ENCODE data around the gene SBK2. TPM values are rescaled to one million over a fixed set of nuclear protein-coding genes. Genes with fewer than 3 reads are reported as not detected.
"Not testable (repeated sequence)": the region's sequence is repeated elsewhere in the genome, so short reads cannot be mapped to it uniquely, and the experiment has no call there.

Gene SBK2
- total RNA-seq, 1 experiment from 2014 or later, result not detected

DNA sequence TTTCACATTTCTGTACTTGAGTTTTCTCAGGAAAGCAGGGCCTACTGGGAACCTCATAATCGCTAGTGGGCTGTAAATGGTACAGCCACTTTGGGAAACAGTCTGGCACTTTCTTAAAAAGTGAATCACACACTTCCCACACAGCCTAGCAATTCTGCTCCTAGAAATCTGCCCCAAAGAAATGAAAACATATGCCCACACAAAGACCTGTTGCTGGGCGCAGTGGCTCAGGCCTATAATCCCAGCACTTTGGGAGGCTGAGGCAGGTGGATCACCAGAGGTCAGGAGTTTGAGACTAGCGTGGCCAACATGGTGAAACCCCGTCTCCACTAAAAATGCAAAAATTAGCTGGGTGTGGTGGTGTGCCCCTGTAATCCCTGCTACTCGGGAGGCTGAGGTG lies 32.5 kb upstream of the SBK2 start:
- H3K36me3 Mint-ChIP-seq (ENCODE audit: insufficient read depth, unreplicated experiment); H3K27me3 Mint-ChIP-seq (ENCODE audit: insufficient read depth, unreplicated experiment); POLR2A ChIA-PET; H3K27me3 ChIP-seq (replicated peaks; ENCODE audit: control insufficient read depth, insufficient read depth, low read length); H3K9me3 ChIP-seq; H3K4me3 ChIP-seq (ENCODE audit: low read depth, low read length); BruUV-seq (replicated peaks); H3K4me3 Mint-ChIP-seq (ENCODE audit: unreplicated experiment); H3K9me3 Mint-ChIP-seq (ENCODE audit: unreplicated experiment); H3K36me3 ChIP-seq (ENCODE audit: control insufficient read depth, insufficient read depth, low read length); H3K4me1 ChIP-seq; H3K4me1 Mint-ChIP-seq (ENCODE audit: low read depth, unreplicated experiment); intact Hi-C loops (cut with micrococcal nuclease; ENCODE audit: unreplicated experiment); DNase-seq; CTCF ChIA-PET; H3K27ac Mint-ChIP-seq (ENCODE audit: unreplicated experiment): not testable (repeated sequence)

DNA sequence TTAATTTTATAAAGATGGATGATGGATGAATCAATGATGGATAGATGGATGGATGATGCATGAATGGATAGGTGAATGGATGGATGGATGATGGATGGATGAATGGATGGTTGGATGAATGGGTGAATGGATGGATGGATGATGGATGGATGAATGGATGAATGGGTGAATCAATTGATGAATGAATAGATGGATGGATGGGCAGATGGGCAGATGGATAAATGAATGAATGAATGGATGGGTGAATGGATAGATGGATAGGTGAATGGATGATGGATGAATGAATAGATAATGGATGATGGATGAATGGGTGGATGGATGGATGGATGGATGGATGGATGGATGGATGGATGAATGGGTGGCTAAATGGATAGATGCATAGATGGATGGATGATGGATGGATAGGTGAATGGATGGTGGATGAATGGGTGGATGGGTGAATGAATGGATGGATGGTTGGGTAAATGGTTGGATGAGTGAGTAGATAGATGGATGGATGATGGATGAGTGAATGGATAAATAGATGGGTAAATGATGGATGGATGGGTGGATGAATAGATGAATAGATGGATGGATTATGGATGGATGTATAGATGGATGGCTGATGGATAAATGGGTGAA lies 30.9 kb upstream of the SBK2 start:
- ChIA-PET POLR2A (no interaction called here), CTCF (no interaction called here)
- Mint-ChIP-seq H3K27ac (ENCODE audit: unreplicated experiment) (no peak overlapping the region), H3K4me3 (ENCODE audit: unreplicated experiment) (no peak overlapping the region), H3K9me3 (ENCODE audit: unreplicated experiment) (no peaks in the 10 kb centered on the region), H3K36me3 (ENCODE audit: insufficient read depth, unreplicated experiment) (no peaks in the 10 kb centered on the region), H3K27me3 (ENCODE audit: insufficient read depth, unreplicated experiment) (no peaks in the 10 kb centered on the region), H3K4me1 (ENCODE audit: low read depth, unreplicated experiment) (no peaks in the 10 kb centered on the region)
- Histone ChIP-seq H3K9me3 (no peaks in the 10 kb centered on the region), H3K27me3 (replicated peaks; ENCODE audit: control insufficient read depth, insufficient read depth, low read length) (no peaks in the 10 kb centered on the region), H3K4me3 (ENCODE audit: low read depth, low read length) (no peak overlapping the region), H3K36me3 (ENCODE audit: control insufficient read depth, insufficient read depth, low read length) (no peaks in the 10 kb centered on the region), H3K4me1 (0 out of 2 replicates have a peak, but pooled peaks cover 3% of the 10 kb centered on the region)
- no TSS peak for BruUV-seq (replicated peaks)
- TF ChIP-seq, protein P1, sequence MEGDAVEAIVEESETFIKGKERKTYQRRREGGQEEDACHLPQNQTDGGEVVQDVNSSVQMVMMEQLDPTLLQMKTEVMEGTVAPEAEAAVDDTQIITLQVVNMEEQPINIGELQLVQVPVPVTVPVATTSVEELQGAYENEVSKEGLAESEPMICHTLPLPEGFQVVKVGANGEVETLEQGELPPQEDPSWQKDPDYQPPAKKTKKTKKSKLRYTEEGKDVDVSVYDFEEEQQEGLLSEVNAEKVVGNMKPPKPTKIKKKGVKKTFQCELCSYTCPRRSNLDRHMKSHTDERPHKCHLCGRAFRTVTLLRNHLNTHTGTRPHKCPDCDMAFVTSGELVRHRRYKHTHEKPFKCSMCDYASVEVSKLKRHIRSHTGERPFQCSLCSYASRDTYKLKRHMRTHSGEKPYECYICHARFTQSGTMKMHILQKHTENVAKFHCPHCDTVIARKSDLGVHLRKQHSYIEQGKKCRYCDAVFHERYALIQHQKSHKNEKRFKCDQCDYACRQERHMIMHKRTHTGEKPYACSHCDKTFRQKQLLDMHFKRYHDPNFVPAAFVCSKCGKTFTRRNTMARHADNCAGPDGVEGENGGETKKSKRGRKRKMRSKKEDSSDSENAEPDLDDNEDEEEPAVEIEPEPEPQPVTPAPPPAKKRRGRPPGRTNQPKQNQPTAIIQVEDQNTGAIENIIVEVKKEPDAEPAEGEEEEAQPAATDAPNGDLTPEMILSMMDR (IDR thresholded peaks at IDR 0.05; ENCODE audit: insufficient read depth in 1 of 2, low read depth in 1 of 2, low read length in 1 of 2, severe bottlenecking in 1 of 2, unreplicated experiment in 1 of 2), result no peak
- intact Hi-C loops (cut with micrococcal nuclease; ENCODE audit: unreplicated experiment), result no loop called here
- no peak for DNase-seq

DNA sequence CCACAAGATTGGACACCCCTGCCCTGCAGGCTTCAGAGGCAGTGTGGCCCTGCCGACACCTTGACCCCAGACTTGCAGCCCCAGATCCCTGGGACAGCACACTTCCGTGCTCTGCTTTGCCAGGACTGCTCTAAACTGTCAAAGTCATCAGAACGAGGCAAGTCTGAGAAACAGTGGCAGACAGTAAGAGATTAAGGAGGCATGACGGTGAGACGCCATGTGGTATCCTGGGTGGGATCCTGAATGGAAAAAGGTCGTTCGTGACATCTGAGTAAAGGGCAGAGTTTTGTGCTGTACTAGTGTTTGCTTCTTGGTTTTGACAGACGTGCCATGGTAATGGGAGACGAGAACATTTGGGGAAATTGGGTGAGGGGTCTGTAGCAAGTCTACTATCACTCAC lies 29.9 kb upstream of the SBK2 start:
- TF ChIP-seq, protein P1 (IDR thresholded peaks at IDR 0.05; ENCODE audit: insufficient read depth in 1 of 2, low read depth in 1 of 2, low read length in 1 of 2, severe bottlenecking in 1 of 2, unreplicated experiment in 1 of 2), result no peak
- Mint-ChIP-seq H3K9me3 (ENCODE audit: unreplicated experiment) (no peaks in the 10 kb centered on the region), H3K27me3 (ENCODE audit: insufficient read depth, unreplicated experiment) (no peaks in the 10 kb centered on the region), H3K4me3 (ENCODE audit: unreplicated experiment) (no peak overlapping the region), H3K4me1 (ENCODE audit: low read depth, unreplicated experiment) (no peaks in the 10 kb centered on the region), H3K36me3 (ENCODE audit: insufficient read depth, unreplicated experiment) (no peaks in the 10 kb centered on the region), H3K27ac (ENCODE audit: unreplicated experiment) (no peak overlapping the region)
- intact Hi-C loops (cut with micrococcal nuclease; ENCODE audit: unreplicated experiment), result no loop called here
- Histone ChIP-seq H3K36me3 (ENCODE audit: control insufficient read depth, insufficient read depth, low read length) (no peaks in the 10 kb centered on the region), H3K4me3 (ENCODE audit: low read depth, low read length) (no peak overlapping the region), H3K9me3 (no peaks in the 10 kb centered on the region), H3K27me3 (replicated peaks; ENCODE audit: control insufficient read depth, insufficient read depth, low read length) (no peaks in the 10 kb centered on the region), H3K4me1 (0 out of 2 replicates have a peak, but pooled peaks cover 3% of the 10 kb centered on the region)
- ChIA-PET POLR2A (no interaction called here), CTCF (no interaction called here)
- DNase-seq, result no peak
- BruUV-seq (replicated peaks), result no TSS peak

DNA sequence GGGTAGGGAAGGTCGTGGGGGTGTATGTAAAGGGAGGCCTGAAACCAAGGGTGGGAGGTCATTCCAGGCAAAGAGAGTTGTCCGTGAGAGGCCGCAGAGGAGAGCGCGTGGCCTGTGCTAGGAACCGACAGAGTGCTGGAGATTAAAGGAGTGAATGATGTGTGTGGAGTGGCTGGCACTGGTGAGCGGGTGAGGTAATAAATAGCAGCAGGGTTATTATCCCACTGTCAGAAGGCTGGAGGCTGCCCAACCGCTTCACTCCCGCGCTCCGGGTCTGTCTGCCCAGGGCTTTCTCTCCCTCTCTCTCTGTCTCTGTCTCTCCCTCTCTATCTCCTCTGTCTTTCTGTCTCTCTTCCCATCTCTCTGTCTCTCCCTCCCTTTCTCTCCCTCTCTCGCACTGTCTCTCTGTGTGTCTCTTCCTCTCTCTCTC lies 26.3 kb upstream of the SBK2 start:
- Histone ChIP-seq H3K9me3 (no peaks in the 10 kb centered on the region), H3K36me3 (ENCODE audit: control insufficient read depth, insufficient read depth, low read length) (no peaks in the 10 kb centered on the region), H3K4me1 (0 out of 2 replicates have a peak, but pooled peaks cover 3% of the 10 kb centered on the region), H3K4me3 (ENCODE audit: low read depth, low read length) (no peak overlapping the region), H3K27me3 (replicated peaks; ENCODE audit: control insufficient read depth, insufficient read depth, low read length) (no peaks in the 10 kb centered on the region)
- CTCF ChIA-PET, result no interaction called here
- H3K9me3 Mint-ChIP-seq (ENCODE audit: unreplicated experiment), result no peaks in the 10 kb centered on the region
- no TSS peak for BruUV-seq (replicated peaks)
- no peaks in the 10 kb centered on the region for H3K4me1 Mint-ChIP-seq (ENCODE audit: low read depth, unreplicated experiment)
- no peaks in the 10 kb centered on the region for H3K27me3 Mint-ChIP-seq (ENCODE audit: insufficient read depth, unreplicated experiment)
- TF ChIP-seq, protein P1 (IDR thresholded peaks at IDR 0.05; ENCODE audit: insufficient read depth in 1 of 2, low read depth in 1 of 2, low read length in 1 of 2, severe bottlenecking in 1 of 2, unreplicated experiment in 1 of 2), result no peak
- H3K36me3 Mint-ChIP-seq (ENCODE audit: insufficient read depth, unreplicated experiment), result no peaks in the 10 kb centered on the region
- H3K4me3 Mint-ChIP-seq (ENCODE audit: unreplicated experiment), result no peak overlapping the region
- intact Hi-C loops (cut with micrococcal nuclease; ENCODE audit: unreplicated experiment), result no loop called here
- no peak overlapping the region for H3K27ac Mint-ChIP-seq (ENCODE audit: unreplicated experiment)
- POLR2A ChIA-PET, result no interaction called here
- DNase-seq, result no peak
